AG04450 (cell line): ENCODE results near the gene MYBPH. TPM values are rescaled to one million over a fixed set of nuclear protein-coding genes. Genes with fewer than 3 reads are reported as not detected.

Experiments
- CTCF ChIA-PET: fragments of 300-600, 350-600 bp; formaldehyde crosslinking; extraction: SDS; loops from one replicate; lab custom pipeline; 2022; ENCODE audit warnings: antibody characterized with exemption, inconsistent platforms; lab: Charles Lee
- POLR2A ChIA-PET: fragments of 350-600 bp; formaldehyde crosslinking; extraction: SDS; loops from one replicate; lab custom pipeline; 2021; ENCODE audit warnings: antibody characterized with exemption, inconsistent platforms; lab: Yijun Ruan, JAX
- DNase-seq: peaks from one replicate; pipeline ENCODE4 v3.0.0-alpha.2; 2011; ENCODE audit warnings: low read depth, low spot score
- H3K27ac ChIP-seq: one replicate; pipeline ENCODE4 v1.5.1; 2012; ENCODE audit warnings: low read depth, low read length, control low read depth
- H3K27me3 ChIP-seq: one replicate; pipeline ENCODE4 v1.6.0; 2012; ENCODE audit warnings: low read length; ENCODE audit not compliant: control insufficient read depth, insufficient read depth
- H3K4me3 ChIP-seq: 2 replicates; pipeline ENCODE4 v1.5.1; 2011; ENCODE audit warnings: mild to moderate bottlenecking, low read depth, low read length, control low read depth
- H3K9me3 ChIP-seq: 2 replicates; pipeline ENCODE4 v1.5.1; 2012; ENCODE audit warnings: low read length; ENCODE audit not compliant: control insufficient read depth, insufficient read depth
- polyA plus RNA-seq: library from polyadenylated mRNA; depleted of rRNA; stranded (reverse); fragments of >200 nt; gene quantifications from 2 replicates; pipeline ENCODE4 v1.2.3, GENCODE V29; 2011
- TF ChIP-seq, protein P1 (sequence below): IDR thresholded peaks from 2 replicates; pipeline ENCODE4 v1.5.1; 2011; ENCODE audit warnings: low read depth, low read length, control low read depth, inconsistent platforms

MYBPH gene
- polyA plus RNA-seq, 1 experiment = 0.04 TPM

DNA sequence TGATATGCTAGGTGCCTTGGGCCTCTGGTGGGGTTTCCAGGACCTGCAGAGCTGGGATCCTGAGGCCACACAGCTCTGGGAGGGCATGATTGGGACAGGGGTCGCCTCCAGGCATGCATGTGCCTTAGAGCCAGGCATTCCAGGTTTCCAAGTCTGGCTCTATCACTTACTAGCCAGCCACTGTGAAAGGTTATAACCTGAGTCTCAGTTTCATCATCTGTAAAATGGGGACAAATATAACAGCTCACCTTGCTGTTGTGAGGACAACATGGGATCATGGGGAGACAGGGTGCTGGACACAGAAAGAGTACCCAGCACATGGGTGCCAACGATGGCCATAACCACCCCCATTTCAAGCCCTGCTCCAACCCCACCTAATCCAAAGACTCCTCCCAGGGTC, 8.2 kb upstream of the MYBPH start:
- H3K4me3 ChIP-seq = no peak overlapping the region
- H3K9me3 ChIP-seq = no peaks in the 10 kb centered on the region; the same call in 1 of the 2 replicates
- H3K27me3 ChIP-seq = peaks cover 8% of the 10 kb centered on the region
- TF ChIP-seq, protein P1, sequence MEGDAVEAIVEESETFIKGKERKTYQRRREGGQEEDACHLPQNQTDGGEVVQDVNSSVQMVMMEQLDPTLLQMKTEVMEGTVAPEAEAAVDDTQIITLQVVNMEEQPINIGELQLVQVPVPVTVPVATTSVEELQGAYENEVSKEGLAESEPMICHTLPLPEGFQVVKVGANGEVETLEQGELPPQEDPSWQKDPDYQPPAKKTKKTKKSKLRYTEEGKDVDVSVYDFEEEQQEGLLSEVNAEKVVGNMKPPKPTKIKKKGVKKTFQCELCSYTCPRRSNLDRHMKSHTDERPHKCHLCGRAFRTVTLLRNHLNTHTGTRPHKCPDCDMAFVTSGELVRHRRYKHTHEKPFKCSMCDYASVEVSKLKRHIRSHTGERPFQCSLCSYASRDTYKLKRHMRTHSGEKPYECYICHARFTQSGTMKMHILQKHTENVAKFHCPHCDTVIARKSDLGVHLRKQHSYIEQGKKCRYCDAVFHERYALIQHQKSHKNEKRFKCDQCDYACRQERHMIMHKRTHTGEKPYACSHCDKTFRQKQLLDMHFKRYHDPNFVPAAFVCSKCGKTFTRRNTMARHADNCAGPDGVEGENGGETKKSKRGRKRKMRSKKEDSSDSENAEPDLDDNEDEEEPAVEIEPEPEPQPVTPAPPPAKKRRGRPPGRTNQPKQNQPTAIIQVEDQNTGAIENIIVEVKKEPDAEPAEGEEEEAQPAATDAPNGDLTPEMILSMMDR = no peak
- no peak overlapping the region for H3K27ac ChIP-seq
- no peak for DNase-seq
- ChIA-PET POLR2A (no interaction called here), CTCF (no interaction called here)

DNA sequence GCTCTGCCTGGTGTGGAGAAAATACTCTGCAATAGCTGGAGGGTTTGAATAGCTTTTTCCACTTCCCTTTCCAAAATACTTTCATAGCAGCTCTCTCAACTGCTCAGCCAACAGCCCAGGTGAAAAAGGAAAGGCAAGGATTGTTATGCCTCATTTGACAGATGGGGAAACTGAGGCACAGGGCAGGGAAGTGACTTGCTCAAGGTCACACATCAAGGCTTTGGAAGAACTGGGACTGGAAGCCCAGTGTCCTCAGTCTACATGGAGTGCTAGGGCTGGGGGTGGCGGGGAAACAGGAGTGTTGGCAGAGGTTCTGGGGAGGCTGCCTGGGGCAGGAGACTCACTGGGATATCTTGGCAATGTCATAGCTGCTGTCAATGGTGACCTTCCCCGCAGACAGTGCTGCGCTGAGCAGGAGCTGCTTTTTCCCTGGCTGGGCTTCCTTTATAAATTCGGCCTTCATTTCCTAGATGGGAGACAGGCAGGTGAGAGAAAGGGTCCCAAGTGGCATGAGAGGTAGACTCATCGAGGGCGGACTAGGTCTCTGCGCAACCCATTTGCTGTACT, 6.8 kb upstream of the MYBPH start:
- POLR2A ChIA-PET = no interaction called here
- CTCF ChIA-PET = interaction anchor here (1.2 to 1.8 kb wide), 2 partner anchors 10 to 142 kb away, joined by 5 to 6 read pairs; no protein-coding TSS in a partner anchor

DNA sequence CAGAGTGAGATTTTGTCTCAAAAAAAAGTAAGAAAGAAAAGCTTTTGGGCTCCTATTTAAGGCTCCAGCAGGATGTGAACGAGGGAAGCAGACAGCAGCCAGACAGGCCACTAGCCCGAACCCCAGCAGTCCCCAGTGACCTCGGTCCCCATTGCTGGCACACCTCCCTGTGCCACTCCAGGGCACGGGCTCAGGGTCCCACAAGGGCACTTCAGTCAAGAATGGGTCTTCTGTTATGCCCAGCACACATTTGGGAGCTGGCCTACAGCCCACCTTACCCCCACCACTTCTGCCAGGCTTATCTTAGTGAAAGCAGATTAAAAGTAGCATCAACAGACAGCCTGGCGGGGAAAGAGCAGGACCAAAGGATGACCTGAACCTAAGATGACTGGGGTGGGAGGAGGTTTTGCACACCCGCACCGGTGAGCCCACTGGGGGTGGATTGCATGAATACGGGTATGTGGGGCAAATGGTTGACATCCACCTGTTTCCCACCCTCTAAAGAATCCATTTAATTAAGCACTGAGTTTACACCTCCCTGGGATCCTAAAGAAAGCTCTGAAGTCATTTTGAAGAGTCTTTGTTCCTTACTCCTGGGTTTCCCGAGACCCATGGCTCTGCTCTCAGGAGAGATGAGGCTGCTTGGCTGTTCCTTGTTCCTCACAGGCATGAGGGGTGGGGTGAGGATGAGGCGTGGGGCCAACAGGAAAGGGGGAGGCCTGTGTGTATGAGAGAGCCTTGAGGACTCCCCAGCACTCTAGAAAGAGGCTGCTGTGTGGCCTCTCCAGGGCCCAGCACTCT, 6.2 kb upstream of the MYBPH start:
- Histone ChIP-seq H3K27ac (no peak overlapping the region), H3K27me3 (peaks cover 3% of the 10 kb centered on the region), H3K9me3 (no peaks in the 10 kb centered on the region; the same call in 1 of the 2 replicates), H3K4me3 (no peak overlapping the region)
- POLR2A ChIA-PET = no interaction called here
- DNase-seq = no peak
- CTCF ChIA-PET = interaction anchor here (1.2 to 1.8 kb wide), 2 partner anchors 9 to 142 kb away, joined by 5 to 6 read pairs; no protein-coding TSS in a partner anchor
- TF ChIP-seq, protein P1 = no peak

More for the DNA sequence above, 6.8 kb upstream of the MYBPH start:
- Histone ChIP-seq H3K9me3 (no peaks in the 10 kb centered on the region; the same call in 1 of the 2 replicates), H3K27ac (no peak overlapping the region), H3K4me3 (no peak overlapping the region), H3K27me3 (peaks cover 3% of the 10 kb centered on the region)
- TF ChIP-seq, protein P1 = no peak
- DNase-seq = no peak

- Histone ChIP-seq H3K9me3 (no peaks in the 10 kb centered on the region; the same call in 1 of the 2 replicates), H3K27ac (no peak overlapping the region), H3K27me3 (peaks cover 3% of the 10 kb centered on the region), H3K4me3 (no peak overlapping the region)
- TF ChIP-seq, protein P1 = no peak
- POLR2A ChIA-PET = no interaction called here
- DNase-seq = no peak
- CTCF ChIA-PET = no interaction called here
These were observed 5.1 kb upstream of the MYBPH start for GRCh38 chr1:203180611-203181330.
